Measurements from ENCODE around the gene E2F3.
"Not testable (repeated sequence)": the region's sequence is repeated elsewhere in the genome, so short reads cannot be mapped to it uniquely, and the experiment has no call there.

The E2F3 gene

DNA sequence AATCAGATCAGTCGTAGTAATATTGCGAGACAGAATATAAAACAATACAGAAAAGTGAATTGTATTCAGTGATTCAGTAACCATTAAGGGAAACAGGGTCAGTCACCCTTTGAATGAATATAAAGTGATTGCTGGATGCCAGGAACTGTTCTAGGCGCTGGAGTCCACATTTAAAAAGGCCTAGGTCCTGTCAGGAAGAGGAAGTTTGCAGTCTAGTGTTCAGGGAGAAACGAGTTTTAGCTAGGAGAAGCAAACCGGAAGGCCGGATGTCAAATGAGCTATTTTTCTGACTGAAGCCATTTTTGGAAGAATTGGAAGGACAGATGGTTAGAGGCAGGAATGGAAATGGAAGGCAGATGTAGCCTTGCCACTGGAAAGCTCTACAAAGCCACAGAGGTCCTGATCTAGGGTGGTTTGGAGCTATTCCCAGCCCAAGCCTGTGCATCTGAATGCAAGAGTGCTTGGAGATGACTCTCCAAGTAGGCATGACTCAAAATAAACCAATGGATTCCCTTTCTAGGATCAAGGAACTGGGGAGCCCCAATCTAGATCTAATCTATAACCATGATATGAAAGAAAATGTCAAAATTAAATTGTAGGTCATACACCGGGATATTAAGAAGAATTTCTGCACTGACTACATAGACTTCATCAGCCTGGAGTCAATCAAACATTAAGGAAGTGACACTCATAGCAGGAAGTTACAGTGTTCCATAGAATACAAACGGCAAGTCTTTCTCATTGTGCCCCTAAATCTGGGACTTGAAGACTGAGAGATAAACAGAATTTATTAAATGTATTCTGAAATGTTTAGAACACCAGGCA is 95.7 kb downstream of the E2F3 start:
- ChIA-PET CTCF (no interaction called here), POLR2A (no interaction called here)
- Histone ChIP-seq H3K27ac (ENCODE audit: insufficient read depth in 1 of 2, low read depth in 1 of 2, low read length in 2 of 2, poor library complexity in 1 of 2, severe bottlenecking in 2 of 2) (no peak overlapping the region), H3K4me1 (ENCODE audit: control extremely low read depth in 1 of 4, control insufficient read depth in 4 of 4, insufficient read depth in 4 of 4, low read length in 3 of 4) (peaks cover 0 to 12% (median 6%) of the 10 kb centered on the region in 4 experiments), H3K9me3 (ENCODE audit: control extremely low read depth in 1 of 5, control insufficient read depth in 4 of 5, insufficient read depth in 2 of 5, low read depth in 1 of 5, low read length in 4 of 5) (peaks cover 0 to 1% (median 0%) of the 10 kb centered on the region in 5 experiments), H3K27me3 (replicated peaks in 2 of 5; ENCODE audit: control insufficient read depth in 4 of 5, insufficient read depth in 5 of 5, low read length in 4 of 5) (no peaks in the 10 kb centered on the region), H3K36me3 (ENCODE audit: control insufficient read depth in 4 of 4, insufficient read depth in 4 of 4, low read length in 3 of 4) (peaks cover 0 to 4% (median under 1%) of the 10 kb centered on the region in 4 experiments), H3K4me3 (ENCODE audit: control insufficient read depth in 1 of 7, extremely low read depth in 1 of 7, insufficient read depth in 4 of 7, low read depth in 2 of 7, low read length in 6 of 7) (no peak overlapping the region)
- 87% methylated on average over 7 of the region's 8 CpGs for WGBS (ENCODE audit: insufficient coverage)
- DNase-seq: no peak

DNA sequence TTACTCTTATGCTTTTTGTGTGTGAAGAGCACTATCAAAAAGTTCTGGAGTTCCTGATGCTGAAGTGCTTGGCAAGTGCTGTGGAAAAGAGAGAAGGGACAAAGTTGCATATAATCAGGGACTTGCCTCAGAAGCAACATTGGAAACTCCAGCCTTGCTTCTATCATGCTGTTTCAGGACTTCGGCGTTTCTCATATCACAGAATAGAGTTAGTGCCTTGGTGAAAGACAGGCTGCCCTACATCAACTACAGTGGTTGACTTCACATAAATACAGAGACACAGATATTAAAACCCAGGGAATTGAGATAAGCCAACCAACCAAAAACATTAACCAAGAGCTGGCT is 96.3 kb downstream of the E2F3 start:
- peaks cover 0 to 4% (median 0%) of the 10 kb centered on the region in 4 experiments for H3K36me3 ChIP-seq (ENCODE audit: control insufficient read depth in 4 of 4, insufficient read depth in 4 of 4, low read length in 3 of 4)
- H3K27me3 ChIP-seq (replicated peaks in 2 of 5; ENCODE audit: control insufficient read depth in 4 of 5, insufficient read depth in 5 of 5, low read length in 4 of 5): no peaks in the 10 kb centered on the region
- no CpG with 5 or more reads among the region's 2 CpGs for WGBS (ENCODE audit: insufficient coverage)
- peaks cover 0 to 4% (median 0%) of the 10 kb centered on the region in 5 experiments for H3K9me3 ChIP-seq (ENCODE audit: control extremely low read depth in 1 of 5, control insufficient read depth in 4 of 5, insufficient read depth in 2 of 5, low read depth in 1 of 5, low read length in 4 of 5)
- POLR2A ChIA-PET: no interaction called here
- no peak overlapping the region for H3K4me3 ChIP-seq (ENCODE audit: control insufficient read depth in 1 of 7, extremely low read depth in 1 of 7, insufficient read depth in 4 of 7, low read depth in 2 of 7, low read length in 6 of 7)
- H3K4me1 ChIP-seq (ENCODE audit: control extremely low read depth in 1 of 4, control insufficient read depth in 4 of 4, insufficient read depth in 4 of 4, low read length in 3 of 4): peaks cover 0 to 12% (median 6%) of the 10 kb centered on the region in 4 experiments
- no peak overlapping the region for H3K27ac ChIP-seq (ENCODE audit: insufficient read depth in 1 of 2, low read depth in 1 of 2, low read length in 2 of 2, poor library complexity in 1 of 2, severe bottlenecking in 2 of 2)
- CTCF ChIA-PET: no interaction called here
- no peak for DNase-seq

DNA sequence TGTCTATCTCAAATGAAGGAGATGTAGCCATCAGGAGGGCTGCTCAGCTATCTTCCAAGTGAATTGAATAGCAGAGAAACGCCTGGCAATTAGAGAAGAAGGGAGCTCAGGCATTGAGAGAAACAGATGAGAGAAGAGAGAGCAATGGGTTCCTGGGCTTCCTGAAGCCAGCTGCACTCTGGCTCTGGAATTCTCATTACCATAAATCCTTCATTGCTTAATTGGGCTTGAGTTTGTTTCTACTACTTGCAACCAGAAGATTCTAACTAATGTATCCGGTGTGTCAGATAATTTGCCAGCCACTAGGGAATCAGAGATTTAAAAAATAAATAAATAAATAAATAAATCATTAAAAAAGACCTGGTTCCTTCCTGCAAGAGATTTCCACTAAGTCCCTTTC is 107.5 kb downstream of the E2F3 start:
- 100% methylated on average over 1 of the region's 2 CpGs for WGBS (ENCODE audit: insufficient coverage)
- CTCF ChIA-PET: interaction anchor here (0.9 kb wide), 1 partner anchor 10 kb away, joined by 3 read pairs; no protein-coding TSS in a partner anchor
- DNase-seq: no peak
- POLR2A ChIA-PET: no interaction called here
- H3K27ac ChIP-seq (ENCODE audit: insufficient read depth in 1 of 2, low read depth in 1 of 2, low read length in 2 of 2, poor library complexity in 1 of 2, severe bottlenecking in 2 of 2): no peak overlapping the region
- no peaks in the 10 kb centered on the region for H3K4me1 ChIP-seq (ENCODE audit: control extremely low read depth in 1 of 4, control insufficient read depth in 4 of 4, insufficient read depth in 4 of 4, low read length in 3 of 4)
- no peaks in the 10 kb centered on the region for H3K36me3 ChIP-seq (ENCODE audit: control insufficient read depth in 4 of 4, insufficient read depth in 4 of 4, low read length in 3 of 4)
- H3K9me3 ChIP-seq (ENCODE audit: control extremely low read depth in 1 of 5, control insufficient read depth in 4 of 5, insufficient read depth in 2 of 5, low read depth in 1 of 5, low read length in 4 of 5): no peaks in the 10 kb centered on the region
- no peak overlapping the region for H3K4me3 ChIP-seq (ENCODE audit: control insufficient read depth in 1 of 7, extremely low read depth in 1 of 7, insufficient read depth in 4 of 7, low read depth in 2 of 7, low read length in 6 of 7)
- no peaks in the 10 kb centered on the region for H3K27me3 ChIP-seq (replicated peaks in 2 of 5; ENCODE audit: control insufficient read depth in 4 of 5, insufficient read depth in 5 of 5, low read length in 4 of 5)

DNA sequence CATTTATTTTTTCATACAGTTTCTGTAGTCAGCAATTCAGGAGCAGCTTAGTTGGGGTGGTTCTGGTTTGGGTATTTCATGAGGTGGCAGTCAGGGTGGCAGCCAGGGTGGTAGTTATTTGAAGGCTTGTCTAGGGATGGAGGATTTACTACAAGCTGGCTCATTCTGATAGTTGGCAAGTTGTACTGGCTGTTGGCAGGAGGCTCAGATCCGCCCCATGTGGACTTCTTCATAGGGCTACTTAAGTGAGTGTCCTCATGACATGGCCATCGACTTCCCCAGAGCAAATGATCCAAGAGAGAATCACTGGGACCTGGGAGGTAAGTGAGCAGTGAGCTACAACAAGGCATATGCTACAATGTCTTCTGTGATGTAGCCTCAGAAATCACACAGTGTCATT is 110.2 kb downstream of the E2F3 start:
- no peaks in the 10 kb centered on the region for H3K27me3 ChIP-seq (replicated peaks in 2 of 5; ENCODE audit: control insufficient read depth in 4 of 5, insufficient read depth in 5 of 5, low read length in 4 of 5)
- ChIA-PET CTCF (interaction anchor here (1.1 to 1.2 kb wide), 3 partner anchors 18 to 282 kb away, joined by 3 read pairs; no protein-coding TSS in a partner anchor), POLR2A (no interaction called here)
- no peak overlapping the region for H3K4me3 ChIP-seq (ENCODE audit: control insufficient read depth in 1 of 7, extremely low read depth in 1 of 7, insufficient read depth in 4 of 7, low read depth in 2 of 7, low read length in 6 of 7)
- no peaks in the 10 kb centered on the region for H3K36me3 ChIP-seq (ENCODE audit: control insufficient read depth in 4 of 4, insufficient read depth in 4 of 4, low read length in 3 of 4)
- H3K9me3 ChIP-seq (ENCODE audit: control extremely low read depth in 1 of 5, control insufficient read depth in 4 of 5, insufficient read depth in 2 of 5, low read depth in 1 of 5, low read length in 4 of 5): no peaks in the 10 kb centered on the region
- 93% methylated on average over 2 of the region's 2 CpGs for WGBS (ENCODE audit: insufficient coverage)
- H3K27ac ChIP-seq (ENCODE audit: insufficient read depth in 1 of 2, low read depth in 1 of 2, low read length in 2 of 2, poor library complexity in 1 of 2, severe bottlenecking in 2 of 2): no peak overlapping the region
- DNase-seq: no peak
- H3K4me1 ChIP-seq (ENCODE audit: control extremely low read depth in 1 of 4, control insufficient read depth in 4 of 4, insufficient read depth in 4 of 4, low read length in 3 of 4): no peaks in the 10 kb centered on the region

- POLR2A ChIA-PET; DNase-seq; H3K36me3 ChIP-seq (ENCODE audit: control insufficient read depth in 4 of 4, insufficient read depth in 4 of 4, low read length in 3 of 4); H3K4me3 ChIP-seq (ENCODE audit: control insufficient read depth in 1 of 7, extremely low read depth in 1 of 7, insufficient read depth in 4 of 7, low read depth in 2 of 7, low read length in 6 of 7); H3K9me3 ChIP-seq (ENCODE audit: control extremely low read depth in 1 of 5, control insufficient read depth in 4 of 5, insufficient read depth in 2 of 5, low read depth in 1 of 5, low read length in 4 of 5); H3K27me3 ChIP-seq (replicated peaks in 2 of 5; ENCODE audit: control insufficient read depth in 4 of 5, insufficient read depth in 5 of 5, low read length in 4 of 5); H3K27ac ChIP-seq (ENCODE audit: insufficient read depth in 1 of 2, low read depth in 1 of 2, low read length in 2 of 2, poor library complexity in 1 of 2, severe bottlenecking in 2 of 2): not testable (repeated sequence)
- H3K4me1 ChIP-seq (ENCODE audit: control extremely low read depth in 1 of 4, control insufficient read depth in 4 of 4, insufficient read depth in 4 of 4, low read length in 3 of 4): peaks cover 6 to 11% (median 10%) of the 10 kb centered on the region in 4 experiments
- CTCF ChIA-PET: interaction anchor here (1.4 kb wide), 1 partner anchor 233 kb away, joined by 3 read pairs; no protein-coding TSS in a partner anchor
- WGBS (ENCODE audit: insufficient coverage): 100% methylated on average over 1 of the region's 3 CpGs
Measured at GRCh38 chr6:20525208-20525607, 123.5 kb downstream of the E2F3 start.

GRCh38 chr6:20529086-20529448 is 127.4 kb downstream of the E2F3 start:
- H3K27ac ChIP-seq (ENCODE audit: insufficient read depth in 1 of 2, low read depth in 1 of 2, low read length in 2 of 2, poor library complexity in 1 of 2, severe bottlenecking in 2 of 2); H3K9me3 ChIP-seq (ENCODE audit: control extremely low read depth in 1 of 5, control insufficient read depth in 4 of 5, insufficient read depth in 2 of 5, low read depth in 1 of 5, low read length in 4 of 5); H3K36me3 ChIP-seq (ENCODE audit: control insufficient read depth in 4 of 4, insufficient read depth in 4 of 4, low read length in 3 of 4); POLR2A ChIA-PET; H3K27me3 ChIP-seq (replicated peaks in 2 of 5; ENCODE audit: control insufficient read depth in 4 of 5, insufficient read depth in 5 of 5, low read length in 4 of 5): not testable (repeated sequence)
- peaks cover 9 to 23% (median 17%) of the 10 kb centered on the region in 4 experiments for H3K4me1 ChIP-seq (ENCODE audit: control extremely low read depth in 1 of 4, control insufficient read depth in 4 of 4, insufficient read depth in 4 of 4, low read length in 3 of 4)
- DNase-seq: peak; percentile 52 to 73 (median 70)
- CTCF ChIA-PET: interaction anchor here (1.0 to 2.4 kb wide), 8 partner anchors 11 to 239 kb away, joined by 3 to 30 read pairs (median 10); no protein-coding TSS in a partner anchor
- 18% methylated on average over 2 of the region's 5 CpGs for WGBS (ENCODE audit: insufficient coverage)
- peak overlapping the region in 1 of 7 experiments; percentile 23 for H3K4me3 ChIP-seq (ENCODE audit: control insufficient read depth in 1 of 7, extremely low read depth in 1 of 7, insufficient read depth in 4 of 7, low read depth in 2 of 7, low read length in 6 of 7)

DNA sequence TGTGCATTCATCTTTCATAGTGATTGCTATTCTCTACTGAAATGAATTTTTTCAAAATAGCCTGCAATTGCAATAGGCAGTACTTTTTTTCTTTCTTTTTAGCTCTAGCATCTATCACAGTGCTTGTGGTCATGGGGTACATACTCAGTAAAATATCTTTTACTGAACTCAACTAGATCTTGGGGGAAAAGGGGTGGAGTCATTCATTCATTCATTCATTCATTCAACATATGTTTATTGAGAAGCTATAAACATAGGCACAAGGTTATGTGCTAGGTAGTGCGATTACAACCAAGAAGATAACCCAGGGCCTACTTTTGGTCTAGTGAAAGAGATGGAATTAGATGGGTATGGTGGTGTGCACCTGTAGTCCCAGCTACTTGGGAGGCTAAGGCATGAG is 131.2 kb downstream of the E2F3 start:
- POLR2A ChIA-PET: interaction anchor here (1.2 kb wide), 1 partner anchor 130 kb away, joined by 3 read pairs; no protein-coding TSS in a partner anchor
- 100% methylated on average over 1 of the region's 1 CpG for WGBS (ENCODE audit: insufficient coverage)
- CTCF ChIA-PET: interaction anchor here (1.5 kb wide), 1 partner anchor 133 kb away, joined by 5 read pairs; no protein-coding TSS in a partner anchor

More for the DNA sequence above, 131.2 kb downstream of the E2F3 start:
- H3K9me3 ChIP-seq (ENCODE audit: control extremely low read depth in 1 of 5, control insufficient read depth in 4 of 5, insufficient read depth in 2 of 5, low read depth in 1 of 5, low read length in 4 of 5): no peaks in the 10 kb centered on the region
- no peak overlapping the region for H3K4me3 ChIP-seq (ENCODE audit: control insufficient read depth in 1 of 7, extremely low read depth in 1 of 7, insufficient read depth in 4 of 7, low read depth in 2 of 7, low read length in 6 of 7)
- no peak overlapping the region for H3K27ac ChIP-seq (ENCODE audit: insufficient read depth in 1 of 2, low read depth in 1 of 2, low read length in 2 of 2, poor library complexity in 1 of 2, severe bottlenecking in 2 of 2)
- DNase-seq: no peak
- no peaks in the 10 kb centered on the region for H3K27me3 ChIP-seq (replicated peaks in 2 of 5; ENCODE audit: control insufficient read depth in 4 of 5, insufficient read depth in 5 of 5, low read length in 4 of 5)
- peaks cover 0 to 3% (median 0%) of the 10 kb centered on the region in 4 experiments for H3K36me3 ChIP-seq (ENCODE audit: control insufficient read depth in 4 of 4, insufficient read depth in 4 of 4, low read length in 3 of 4)
- H3K4me1 ChIP-seq (ENCODE audit: control extremely low read depth in 1 of 4, control insufficient read depth in 4 of 4, insufficient read depth in 4 of 4, low read length in 3 of 4): peaks cover 13 to 36% (median 26%) of the 10 kb centered on the region in 4 experiments

All from common myeloid progenitor, CD34-positive (primary cell).